Neural cell (in vitro differentiated cells): ENCODE results near the gene CHCHD10. TPM values are rescaled to one million over a fixed set of nuclear protein-coding genes. Genes with fewer than 3 reads are reported as not detected.

ENCODE experiments used
- H2AFZ ChIP-seq: fragments of 200-600, 300-800 bp; sonication (generic), shearing (Covaris generic); 2 replicates; pipeline ENCODE4 v1.6.0; 2014; ENCODE audit warnings: low read depth, mild to moderate bottlenecking, antibody characterized with exemption, low read length, moderate library complexity
- H3F3A ChIP-seq: fragments of 200-600 bp; shearing (Covaris generic); 2 replicates; pipeline ENCODE4 v1.6.1; 2016; ENCODE audit warnings: mild to moderate bottlenecking, moderate library complexity, mixed read lengths, antibody characterized with exemption, low read length; ENCODE audit not compliant: insufficient read depth, poor library complexity, severe bottlenecking
- H3K27ac ChIP-seq: fragments of 200-600, 300-800 bp; sonication (generic), shearing (Covaris generic); 2 replicates; pipeline ENCODE4 v1.5.1; 2014; ENCODE audit warnings: mild to moderate bottlenecking, low read length, moderate library complexity
- H3K27me3 ChIP-seq: fragments of 300-800, 200-600 bp; sonication (generic), shearing (Covaris generic); 2 replicates; pipeline ENCODE4 v1.6.0; 2014; ENCODE audit warnings: mild to moderate bottlenecking, low read depth, low read length, moderate library complexity; ENCODE audit not compliant: insufficient read depth
- H3K36me3 ChIP-seq: fragments of 300-800, 200-600 bp; sonication (generic), shearing (Covaris generic); 2 replicates; pipeline ENCODE4 v1.5.1; 2014; ENCODE audit warnings: mild to moderate bottlenecking, antibody characterized with exemption, low read length, moderate library complexity; ENCODE audit not compliant: insufficient read depth
- H3K4me2 ChIP-seq: fragments of 300-800, 200-600 bp; sonication (generic), shearing (Covaris generic); 2 replicates; pipeline ENCODE4 v1.6.0; 2014; ENCODE audit warnings: mild to moderate bottlenecking, low read length
- H3K4me3 ChIP-seq: fragments of 300-800, 200-600 bp; sonication (generic), shearing (Covaris generic); 2 replicates; pipeline ENCODE4 v1.5.1; 2014; ENCODE audit warnings: mild to moderate bottlenecking, low read length, moderate library complexity
- H3K79me2 ChIP-seq: fragments of 200-600 bp; shearing (Covaris generic); replicated peaks from 2 replicates; pipeline ENCODE4 v1.6.0; 2014; ENCODE audit warnings: mild to moderate bottlenecking, low read length, moderate library complexity; ENCODE audit not compliant: insufficient read depth
- H3K9ac ChIP-seq: fragments of 300-800, 200-600 bp; sonication (generic), shearing (Covaris generic); 2 replicates; pipeline ENCODE4 v1.6.1; 2016; ENCODE audit warnings: mild to moderate bottlenecking, low read length, mixed read lengths
- H3K9me2 ChIP-seq: fragments of 200-600 bp; shearing (Covaris generic); 2 replicates; pipeline ENCODE4 v1.6.1; 2016; ENCODE audit warnings: mild to moderate bottlenecking, low read length, mixed read lengths; ENCODE audit not compliant: insufficient read depth
- H3K9me3 ChIP-seq: fragments of 200-600, 300-800 bp; sonication (generic), shearing (Covaris generic); 2 replicates; pipeline ENCODE4 v1.6.1; 2016; ENCODE audit warnings: mild to moderate bottlenecking, mixed run types, low read length, moderate library complexity, mixed read lengths
- H4K20me1 ChIP-seq: fragments of 200-600 bp; shearing (Covaris generic); 2 replicates; pipeline ENCODE4 v1.6.1; 2016; ENCODE audit warnings: mild to moderate bottlenecking, mixed run types; ENCODE audit not compliant: insufficient read depth
- CTCF ChIP-seq: fragments of 450-650 bp; IDR thresholded peaks from 2 replicates; pipeline ENCODE4 v1.5.1; 2014; ENCODE audit warnings: antibody characterized with exemption, mild to moderate bottlenecking, moderate library complexity; ENCODE audit not compliant: poor library complexity, severe bottlenecking
- EP300 ChIP-seq: fragments of 450-650 bp; conservative IDR thresholded peaks from 2 replicates; pipeline ENCODE4 v1.6.1; 2014; ENCODE audit warnings: antibody characterized with exemption, mild to moderate bottlenecking, moderate library complexity; ENCODE audit not compliant: poor library complexity, severe bottlenecking
- MXI1 ChIP-seq: fragments of 450-650 bp; conservative IDR thresholded peaks from 2 replicates; pipeline ENCODE4 v1.6.1; 2014; ENCODE audit warnings: antibody characterized with exemption, mild to moderate bottlenecking; ENCODE audit not compliant: poor library complexity, severe bottlenecking
- POLR2AphosphoS5 ChIP-seq: IDR thresholded peaks from 2 replicates; pipeline ENCODE4 v1.6.1; 2012
- RAD21 ChIP-seq: fragments of 450-650 bp; conservative IDR thresholded peaks from 2 replicates; pipeline ENCODE4 v1.6.1; 2014; ENCODE audit warnings: antibody characterized with exemption, mild to moderate bottlenecking, moderate library complexity
- SMC3 ChIP-seq: fragments of 450-650 bp; conservative IDR thresholded peaks from 2 replicates; pipeline ENCODE4 v1.6.1; 2014; ENCODE audit warnings: antibody characterized with exemption, mild to moderate bottlenecking, moderate library complexity; ENCODE audit not compliant: poor library complexity
- TAF1 ChIP-seq: IDR thresholded peaks from 2 replicates; pipeline ENCODE4 v1.6.1; 2012; ENCODE audit warnings: low read depth
- polyA plus RNA-seq: library from polyadenylated mRNA; depleted of rRNA; stranded (reverse); fragments of >200 nt; gene quantifications from 2 replicates; pipeline ENCODE4 v1.2.3, GENCODE V29; 2014
- TF ChIP-seq, protein P1 (sequence below): IDR thresholded peaks from 2 replicates; pipeline ENCODE4 v1.6.1; 2012; ENCODE audit warnings: borderline replicate concordance

The CHCHD10 gene
- polyA plus RNA-seq, 1 donor from 2014 or later = not detected

DNA sequence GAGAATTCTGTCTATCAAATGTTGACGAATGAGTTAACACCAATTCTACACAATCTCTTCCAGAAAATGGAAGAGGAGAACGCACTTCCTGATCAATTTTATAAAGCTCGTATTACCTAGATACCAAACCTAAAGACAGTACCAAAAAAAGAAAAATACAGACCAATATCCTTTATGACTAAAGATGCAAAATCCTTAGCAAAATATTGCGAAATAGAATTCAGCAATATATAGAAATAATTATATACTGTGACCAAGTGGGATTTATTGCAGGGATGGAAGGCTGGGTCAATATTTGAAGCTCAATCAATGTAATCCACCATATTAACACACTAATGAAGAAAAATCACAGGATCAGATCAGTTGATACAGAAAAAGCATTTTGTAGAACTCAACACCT is 44.6 kb upstream of the CHCHD10 start:
- Histone ChIP-seq H2AFZ (no peak overlapping the region), H3F3A (no peaks in the 10 kb centered on the region), H3K4me3 (no peak overlapping the region), H3K9me2 (no peaks in the 10 kb centered on the region), H3K9ac (no peak overlapping the region), H3K4me2 (no peak overlapping the region), H3K36me3 (peaks cover 13% of the 10 kb centered on the region), H3K27me3 (no peaks in the 10 kb centered on the region), H3K27ac (no peak overlapping the region), H4K20me1 (no peaks in the 10 kb centered on the region), H3K79me2 (no peaks in the 10 kb centered on the region), H3K9me3 (no peaks in the 10 kb centered on the region)
- no peak for TF ChIP-seq POLR2AphosphoS5
- no peak for TF ChIP-seq RAD21
- TF ChIP-seq EP300 = no peak
- no peak for TF ChIP-seq MXI1
- TF ChIP-seq, protein P1, sequence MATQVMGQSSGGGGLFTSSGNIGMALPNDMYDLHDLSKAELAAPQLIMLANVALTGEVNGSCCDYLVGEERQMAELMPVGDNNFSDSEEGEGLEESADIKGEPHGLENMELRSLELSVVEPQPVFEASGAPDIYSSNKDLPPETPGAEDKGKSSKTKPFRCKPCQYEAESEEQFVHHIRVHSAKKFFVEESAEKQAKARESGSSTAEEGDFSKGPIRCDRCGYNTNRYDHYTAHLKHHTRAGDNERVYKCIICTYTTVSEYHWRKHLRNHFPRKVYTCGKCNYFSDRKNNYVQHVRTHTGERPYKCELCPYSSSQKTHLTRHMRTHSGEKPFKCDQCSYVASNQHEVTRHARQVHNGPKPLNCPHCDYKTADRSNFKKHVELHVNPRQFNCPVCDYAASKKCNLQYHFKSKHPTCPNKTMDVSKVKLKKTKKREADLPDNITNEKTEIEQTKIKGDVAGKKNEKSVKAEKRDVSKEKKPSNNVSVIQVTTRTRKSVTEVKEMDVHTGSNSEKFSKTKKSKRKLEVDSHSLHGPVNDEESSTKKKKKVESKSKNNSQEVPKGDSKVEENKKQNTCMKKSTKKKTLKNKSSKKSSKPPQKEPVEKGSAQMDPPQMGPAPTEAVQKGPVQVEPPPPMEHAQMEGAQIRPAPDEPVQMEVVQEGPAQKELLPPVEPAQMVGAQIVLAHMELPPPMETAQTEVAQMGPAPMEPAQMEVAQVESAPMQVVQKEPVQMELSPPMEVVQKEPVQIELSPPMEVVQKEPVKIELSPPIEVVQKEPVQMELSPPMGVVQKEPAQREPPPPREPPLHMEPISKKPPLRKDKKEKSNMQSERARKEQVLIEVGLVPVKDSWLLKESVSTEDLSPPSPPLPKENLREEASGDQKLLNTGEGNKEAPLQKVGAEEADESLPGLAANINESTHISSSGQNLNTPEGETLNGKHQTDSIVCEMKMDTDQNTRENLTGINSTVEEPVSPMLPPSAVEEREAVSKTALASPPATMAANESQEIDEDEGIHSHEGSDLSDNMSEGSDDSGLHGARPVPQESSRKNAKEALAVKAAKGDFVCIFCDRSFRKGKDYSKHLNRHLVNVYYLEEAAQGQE = no peak
- no peak for TF ChIP-seq CTCF

DNA sequence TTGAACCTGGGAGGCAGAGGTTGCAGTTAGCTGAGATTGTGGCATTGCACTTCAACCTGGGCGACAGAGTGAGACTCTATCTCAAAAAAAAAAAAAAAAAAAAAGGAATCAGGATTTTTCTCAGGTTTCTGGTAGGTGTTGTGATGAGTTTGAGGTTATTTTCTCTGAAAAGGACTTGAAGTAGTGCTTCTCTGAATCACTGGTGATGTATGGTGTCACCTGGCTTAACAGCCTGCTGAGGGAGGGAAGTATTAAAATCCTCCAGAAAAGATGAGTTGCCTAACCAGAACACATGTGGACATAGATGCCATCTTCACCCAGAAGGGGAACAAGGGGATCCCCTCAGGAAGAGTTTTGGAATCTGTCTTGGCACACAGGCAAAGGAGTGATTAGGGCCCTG is 39.1 kb upstream of the CHCHD10 start:
- Histone ChIP-seq H3K27me3 (no peaks in the 10 kb centered on the region), H3K4me2 (no peak overlapping the region), H3K79me2 (no peaks in the 10 kb centered on the region), H3K36me3 (peaks cover 8% of the 10 kb centered on the region), H3K27ac (no peak overlapping the region), H4K20me1 (no peaks in the 10 kb centered on the region), H3K9ac (no peak overlapping the region), H3K9me3 (no peaks in the 10 kb centered on the region), H3K4me3 (no peak overlapping the region), H3K9me2 (no peaks in the 10 kb centered on the region), H3F3A (no peaks in the 10 kb centered on the region), H2AFZ (no peak overlapping the region)
- TF ChIP-seq, protein P1 = no peak
- TF ChIP-seq POLR2AphosphoS5 (no peak), EP300 (no peak), CTCF (no peak), SMC3 (no peak), RAD21 (no peak), MXI1 (no peak), TAF1 (no peak)
